Endothelial cell of umbilical vein (primary cell): Measurements from ENCODE around the gene SELE. TPM values are rescaled to one million over a fixed set of nuclear protein-coding genes. Genes with fewer than 3 reads are reported as not detected.
A peak's percentile ranks its signal among the peaks of the same experiment; 100 is the strongest.

ENCODE experiments used
- BruUV-seq: library from RNA; stranded (reverse); fragments of 400-500 nt; replicated peaks from 2 replicates; lab custom pipeline; 2021; lab: Mats Ljungman, UMichigan
- CTCF ChIA-PET: fragments of 300-600, 350-600 bp; sonication (Branson Sonifier 250); formaldehyde crosslinking; loops from one replicate; lab custom pipeline; 2021; ENCODE audit warnings: antibody characterized with exemption, inconsistent platforms; lab: Charles Lee
- POLR2A ChIA-PET: fragments of 300-600, 350-600 bp; sonication (Branson Sonifier 250); formaldehyde crosslinking; loops from one replicate; lab custom pipeline; 2021; ENCODE audit warnings: antibody characterized with exemption, inconsistent platforms; lab: Charles Lee
- DNase-seq: peaks from one replicate; pipeline ENCODE4 v3.0.0-alpha.2; 2011; ENCODE audit warnings: low read depth, low spot score
- FAIRE-seq: peaks from 2 replicates; lab custom pipeline; 2011; peaks lifted over from hg19 to GRCh38; lab: Jason Lieb, UNC
- H2AFZ ChIP-seq: 2 replicates; pipeline ENCODE4 v1.6.0; 2012; ENCODE audit warnings: low read depth, low read length, control low read depth, inconsistent platforms
- H3K27ac ChIP-seq: 2 replicates; pipeline ENCODE4 v1.5.1; 2011; ENCODE audit warnings: low read depth, mild to moderate bottlenecking, control low read depth, low read length, moderate library complexity; ENCODE audit not compliant: insufficient read depth
- H3K27me3 ChIP-seq, 2 experiments: 2 replicates each; pipeline versions ENCODE4 v1.6.0 to v1.6.1; 2011; ENCODE audit warnings: low read length in 2 of 2, mixed read lengths in 1 of 2; ENCODE audit not compliant: control insufficient read depth in 2 of 2, insufficient read depth in 2 of 2
- H3K36me3 ChIP-seq, 2 experiments: 2 replicates in 1 of 2; 3 replicates in 1 of 2; pipeline ENCODE4 v1.5.1; 2011; ENCODE audit warnings: low read length in 2 of 2, mild to moderate bottlenecking in 1 of 2, moderate library complexity in 1 of 2; ENCODE audit not compliant: control insufficient read depth in 2 of 2, insufficient read depth in 2 of 2; ENCODE audit errors: extremely low read depth in 1 of 2
- H3K4me1 ChIP-seq: 3 replicates; pipeline ENCODE4 v1.5.1; 2011; ENCODE audit warnings: mild to moderate bottlenecking, low read length; ENCODE audit not compliant: control insufficient read depth, insufficient read depth; ENCODE audit errors: extremely low read depth
- H3K4me2 ChIP-seq: 2 replicates; pipeline ENCODE4 v1.6.1; 2011; ENCODE audit warnings: low read length, control low read depth, mixed read lengths; ENCODE audit not compliant: insufficient read depth
- H3K4me3 ChIP-seq, 3 experiments: fragments of 200-600 bp in 1 of 3; sonication (generic), shearing (Covaris generic) in 1 of 3; replicated peaks in 1 of 3; 2 replicates each; pipeline ENCODE4 v1.5.1; 2011 to 2016; ENCODE audit warnings: control low read depth in 3 of 3, low read length in 3 of 3, mild to moderate bottlenecking in 2 of 3, inconsistent platforms in 1 of 3, low read depth in 1 of 3, moderate library complexity in 1 of 3; ENCODE audit not compliant: insufficient read depth in 1 of 3
- H3K79me2 ChIP-seq: 2 replicates; pipeline ENCODE4 v1.6.0; 2012; ENCODE audit warnings: low read length, inconsistent platforms; ENCODE audit not compliant: control insufficient read depth, insufficient read depth
- H3K9ac ChIP-seq: replicated peaks from 2 replicates; pipeline ENCODE3; 2011; ENCODE audit warnings: low read length, control low read depth; ENCODE audit not compliant: insufficient read depth; ENCODE audit errors: extremely low read depth
- H3K9me1 ChIP-seq: replicated peaks from 3 replicates; pipeline ENCODE4 v1.6.0; 2011; ENCODE audit warnings: mild to moderate bottlenecking, low read length; ENCODE audit not compliant: control insufficient read depth, insufficient read depth; ENCODE audit errors: extremely low read depth
- H3K9me3 ChIP-seq: replicated peaks from 2 replicates; pipeline ENCODE4 v1.5.1; 2012; ENCODE audit warnings: low read length, inconsistent platforms; ENCODE audit not compliant: control insufficient read depth, insufficient read depth
- H4K20me1 ChIP-seq: replicated peaks from 2 replicates; pipeline ENCODE3; 2011; ENCODE audit warnings: mild to moderate bottlenecking, low read length; ENCODE audit not compliant: control insufficient read depth, insufficient read depth; ENCODE audit errors: extremely low read depth
- EZH2 ChIP-seq: IDR thresholded peaks from 2 replicates; pipeline ENCODE4 v1.6.1; 2012; ENCODE audit warnings: borderline replicate concordance, low read depth, mild to moderate bottlenecking, moderate library complexity, low read length, inconsistent platforms; ENCODE audit not compliant: severe bottlenecking
- FOS ChIP-seq: IDR thresholded peaks from 2 replicates; pipeline ENCODE4 v1.6.1; 2011; ENCODE audit warnings: mild to moderate bottlenecking, low read length, moderate library complexity, borderline replicate concordance; ENCODE audit not compliant: insufficient read depth
- JUN ChIP-seq: IDR thresholded peaks from 2 replicates; pipeline ENCODE4 v1.6.1; 2011; ENCODE audit warnings: borderline replicate concordance, low read depth; ENCODE audit not compliant: insufficient read length, insufficient read depth
- MYC ChIP-seq: IDR thresholded peaks from one replicate; pipeline ENCODE4 v1.6.1; 2011; ENCODE audit warnings: mild to moderate bottlenecking, low read depth, low read length
- POLR2A ChIP-seq: IDR thresholded peaks from 2 replicates; pipeline ENCODE4 v1.6.1; 2012; ENCODE audit warnings: low read depth, mild to moderate bottlenecking, control low read depth, low read length
- POLR2AphosphoS5 ChIP-seq: IDR thresholded peaks from 2 replicates; pipeline ENCODE4 v1.6.1; 2012; ENCODE audit warnings: low read depth, mild to moderate bottlenecking, control low read depth, low read length, moderate library complexity; ENCODE audit not compliant: insufficient read depth
- dilution Hi-C: fragments of 300-500 bp; cut with MboI; formaldehyde crosslinking; loops from one replicate; pipeline ENCODE4 v1.15.0; 2019; ENCODE audit warnings: low sequenced_read_pairs; ENCODE audit not compliant: extremely low pct_ligation_motif_present
- intact Hi-C: fragments of 100-400 bp; cut with micrococcal nuclease; formaldehyde crosslinking; loops from one replicate; pipeline ENCODE4 v1.10.0; 2022
- polyA plus RNA-seq, 4 experiments: library from polyadenylated mRNA; depleted of rRNA in 3 of 4; stranded (reverse) in 3 of 4; unstranded in 1 of 4; fragments of >200 nt; gene quantifications; 2 replicates each; pipeline versions ENCODE4 v1.2.1 to v1.2.3, GENCODE V29; 2011 to 2012; ENCODE audit warnings: missing spikeins in 1 of 4
- total RNA-seq: library from RNA; stranded (reverse); gene quantifications from 2 replicates; pipeline ENCODE4 v1.2.3, GENCODE V29; 2021
- TF ChIP-seq, protein P1 (sequence below), 2 donors: IDR thresholded peaks; 1 replicate in 1 of 2; 2 replicates in 1 of 2; pipeline ENCODE4 v1.5.1; 2011; ENCODE audit warnings: low read length in 2 of 2, mild to moderate bottlenecking in 2 of 2, moderate library complexity in 2 of 2, control low read depth in 1 of 2, inconsistent platforms in 1 of 2, low read depth in 1 of 2; ENCODE audit not compliant: insufficient read depth in 1 of 2; ENCODE audit errors: extremely low read depth in 1 of 2

Gene SELE
- total and polyA plus RNA-seq, 2 donors (not counting 3 experiments of a cell fraction or from before 2014, with no cell fraction given): 1.5 to 4.7 TPM

DNA sequence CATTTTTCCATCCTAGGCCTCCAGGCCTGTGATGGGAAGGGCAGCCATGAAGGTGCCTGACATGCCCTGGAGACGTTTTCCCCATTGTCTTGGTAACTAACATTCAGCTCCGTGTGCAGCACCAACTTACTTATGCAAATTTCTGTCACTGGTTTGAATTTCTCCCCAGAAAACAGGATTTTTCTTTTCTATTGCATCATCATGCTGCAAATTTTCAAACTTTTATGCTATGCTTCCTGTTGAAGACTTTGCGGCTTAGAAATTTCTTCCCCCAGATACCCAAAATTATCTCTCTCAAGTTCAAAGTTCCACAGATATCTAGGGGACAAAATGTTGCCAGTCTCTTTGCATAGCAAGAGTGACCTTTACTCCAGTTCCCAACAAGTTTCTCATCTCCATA, 25.2 kb upstream of the SELE start:
- TF ChIP-seq JUN: no peak
- TF ChIP-seq POLR2A: no peak
- TF ChIP-seq FOS: no peak
- no peak for TF ChIP-seq MYC
- TF ChIP-seq, protein P1, sequence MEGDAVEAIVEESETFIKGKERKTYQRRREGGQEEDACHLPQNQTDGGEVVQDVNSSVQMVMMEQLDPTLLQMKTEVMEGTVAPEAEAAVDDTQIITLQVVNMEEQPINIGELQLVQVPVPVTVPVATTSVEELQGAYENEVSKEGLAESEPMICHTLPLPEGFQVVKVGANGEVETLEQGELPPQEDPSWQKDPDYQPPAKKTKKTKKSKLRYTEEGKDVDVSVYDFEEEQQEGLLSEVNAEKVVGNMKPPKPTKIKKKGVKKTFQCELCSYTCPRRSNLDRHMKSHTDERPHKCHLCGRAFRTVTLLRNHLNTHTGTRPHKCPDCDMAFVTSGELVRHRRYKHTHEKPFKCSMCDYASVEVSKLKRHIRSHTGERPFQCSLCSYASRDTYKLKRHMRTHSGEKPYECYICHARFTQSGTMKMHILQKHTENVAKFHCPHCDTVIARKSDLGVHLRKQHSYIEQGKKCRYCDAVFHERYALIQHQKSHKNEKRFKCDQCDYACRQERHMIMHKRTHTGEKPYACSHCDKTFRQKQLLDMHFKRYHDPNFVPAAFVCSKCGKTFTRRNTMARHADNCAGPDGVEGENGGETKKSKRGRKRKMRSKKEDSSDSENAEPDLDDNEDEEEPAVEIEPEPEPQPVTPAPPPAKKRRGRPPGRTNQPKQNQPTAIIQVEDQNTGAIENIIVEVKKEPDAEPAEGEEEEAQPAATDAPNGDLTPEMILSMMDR (IDR thresholded peaks at IDR 0.05; ENCODE audit: extremely low read depth in 1 of 2, insufficient read depth in 1 of 2, low read depth in 1 of 2, low read length in 2 of 2): no peak
- no peak for TF ChIP-seq EZH2
- TF ChIP-seq POLR2AphosphoS5: no peak
- no peaks in the 10 kb centered on the region for H3K9me3 ChIP-seq
- no peaks in the 10 kb centered on the region for H3K9me1 ChIP-seq
- H3K27ac ChIP-seq: no peak overlapping the region
- H2AFZ ChIP-seq: no peak overlapping the region
- intact Hi-C loops (no loop called here), dilution Hi-C loops (no loop called here)
- peak; percentile 48 for FAIRE-seq
- no peak for DNase-seq
- H3K27me3 ChIP-seq: peaks cover 0 to 2% of the 10 kb centered on the region in 2 experiments
- H4K20me1 ChIP-seq: no peaks in the 10 kb centered on the region
- ChIA-PET CTCF (no interaction called here), POLR2A (no interaction called here)
- H3K9ac ChIP-seq: no peak overlapping the region
- no peaks in the 10 kb centered on the region for H3K79me2 ChIP-seq
- H3K36me3 ChIP-seq: no peaks in the 10 kb centered on the region
- BruUV-seq: no TSS peak
- H3K4me2 ChIP-seq: no peak overlapping the region
- H3K4me1 ChIP-seq: no peaks in the 10 kb centered on the region
- H3K4me3 ChIP-seq: no peak overlapping the region
